B cell (primary cell): ENCODE measurements around the gene CRHR1. TPM values are rescaled to one million over a fixed set of nuclear protein-coding genes. Genes with fewer than 3 reads are reported as not detected.

Experiments
- ATAC-seq: fragments of 200-7000 bp; cut with Tn5 transposase; one replicate; pipeline ENCODE4 v1.10.0; 2021; ENCODE audit warnings: low read depth, mild to moderate bottlenecking, moderate number of reproducible peaks, moderate library complexity
- CTCF ChIA-PET: fragments of 350-600 bp; sonication (Branson Sonifier 250); formaldehyde crosslinking; loops from one replicate; lab custom pipeline; 2021; ENCODE audit warnings: antibody characterized with exemption, inconsistent platforms; lab: Charles Lee
- POLR2A ChIA-PET: fragments of 350-600 bp; sonication (Branson Sonifier 250); formaldehyde crosslinking; loops from one replicate; lab custom pipeline; 2021; ENCODE audit warnings: antibody characterized with exemption; lab: Charles Lee
- DNase-seq: peaks from one replicate; pipeline ENCODE4 v3.0.0; 2013
- H2AFZ ChIP-seq: 2 replicates; pipeline ENCODE4 v1.6.1; 2012; ENCODE audit warnings: mild to moderate bottlenecking, low read depth, low read length; ENCODE audit not compliant: insufficient read depth, poor library complexity, severe bottlenecking
- H3K27ac ChIP-seq, 2 donors: 1 replicate in 1 of 2; 2 replicates in 1 of 2; pipeline ENCODE4 v1.5.1; 2012 to 2013; ENCODE audit warnings: low read length in 2 of 2, mild to moderate bottlenecking in 2 of 2, moderate library complexity in 1 of 2
- H3K27me3 ChIP-seq, 4 experiments: fragments of 200-600 bp in 1 of 4; sonication (generic) in 1 of 4; replicated peaks in 1 of 4; 1 replicate in 2 of 4; 2 replicates in 2 of 4; pipeline versions ENCODE4 v1.6.1 to v1.7.0; 2013 to 2016; ENCODE audit warnings: low read length in 3 of 4, mild to moderate bottlenecking in 2 of 4, mixed read lengths in 1 of 4, moderate library complexity in 1 of 4; ENCODE audit not compliant: insufficient read depth in 4 of 4, control insufficient read depth in 3 of 4; ENCODE audit errors: control extremely low read depth in 1 of 4
- H3K36me3 ChIP-seq, 2 experiments: replicated peaks in 1 of 2; 1 replicate in 1 of 2; 2 replicates in 1 of 2; pipeline versions ENCODE4 v1.6.1 to v1.7.1; 2013; ENCODE audit warnings: low read length in 1 of 2; ENCODE audit not compliant: insufficient read depth in 2 of 2, control insufficient read depth in 1 of 2; ENCODE audit errors: control extremely low read depth in 1 of 2, extremely low read depth in 1 of 2
- H3K4me1 ChIP-seq, 2 donors: fragments of 200-600 bp in 1 of 2; sonication (generic) in 1 of 2; 1 replicate in 1 of 2; 2 replicates in 1 of 2; pipeline versions ENCODE4 v1.5.1 to v1.6.1; 2013 to 2017; ENCODE audit warnings: low read length in 2 of 2; ENCODE audit not compliant: control insufficient read depth in 2 of 2, insufficient read depth in 2 of 2
- H3K4me2 ChIP-seq: replicated peaks from 2 replicates; pipeline ENCODE3; 2012; ENCODE audit warnings: mild to moderate bottlenecking, low read depth, low read length; ENCODE audit not compliant: poor library complexity, severe bottlenecking
- H3K4me3 ChIP-seq, 5 experiments: fragments of 200-600 bp in 1 of 5; sonication (generic) in 1 of 5; 1 replicate in 3 of 5; 2 replicates in 2 of 5; pipeline versions ENCODE4 v1.5.1 to v1.7.0; 2011 to 2016; ENCODE audit warnings: low read length in 4 of 5, mild to moderate bottlenecking in 4 of 5, low read depth in 2 of 5, control low read depth in 1 of 5, moderate library complexity in 1 of 5; ENCODE audit not compliant: insufficient read depth in 1 of 5; ENCODE audit errors: control extremely low read depth in 1 of 5, extremely low read depth in 1 of 5
- H3K79me2 ChIP-seq: fragments of 200-600 bp; sonication (generic); one replicate; pipeline ENCODE4 v1.6.0; 2016; ENCODE audit warnings: low read length; ENCODE audit not compliant: control insufficient read depth, insufficient read depth
- H3K9ac ChIP-seq: fragments of 200-600 bp; sonication (generic); 2 replicates; pipeline ENCODE4 v1.6.1; 2017; ENCODE audit warnings: mild to moderate bottlenecking, low read length, moderate library complexity
- H3K9me3 ChIP-seq, 3 donors: one replicate each; pipeline versions ENCODE4 v1.6.1 to v1.7.1; 2013; ENCODE audit warnings: low read length in 2 of 3; ENCODE audit not compliant: control insufficient read depth in 2 of 3, insufficient read depth in 1 of 3; ENCODE audit errors: control extremely low read depth in 1 of 3
- H4K20me1 ChIP-seq: 2 replicates; pipeline ENCODE4 v1.6.0; 2012; ENCODE audit warnings: mild to moderate bottlenecking, low read length; ENCODE audit not compliant: insufficient read depth, control insufficient read depth, poor library complexity, severe bottlenecking
- H3K27ac Mint-ChIP-seq: one replicate; pipeline ENCODE4 v1.8.0; 2021; ENCODE audit warnings: mixed read lengths
- H3K27me3 Mint-ChIP-seq: one replicate; pipeline ENCODE4 v1.8.0; 2021; ENCODE audit warnings: mixed read lengths
- H3K4me1 Mint-ChIP-seq: one replicate; pipeline ENCODE4 v1.8.0; 2021; ENCODE audit warnings: mixed read lengths
- H3K4me3 Mint-ChIP-seq: one replicate; pipeline ENCODE4 v1.8.0; 2021; ENCODE audit warnings: mixed read lengths
- H3K9me3 Mint-ChIP-seq: one replicate; pipeline ENCODE4 v1.8.0; 2022; ENCODE audit warnings: mixed read lengths; ENCODE audit not compliant: insufficient read depth
- EZH2 ChIP-seq: IDR thresholded peaks from 2 replicates; pipeline ENCODE4 v1.6.1; 2012; ENCODE audit warnings: borderline replicate concordance, low read depth, mild to moderate bottlenecking, moderate library complexity, low read length; ENCODE audit not compliant: insufficient read depth, poor library complexity, severe bottlenecking
- WGBS: methylation state at CpG from one replicate; pipeline ENCODE4 v1.1.5; 2013; ENCODE audit warnings: missing lambda C conversion rate; ENCODE audit not compliant: insufficient coverage; 5-methylcytosine and 5-hydroxymethylcytosine counted together
- intact Hi-C: fragments of 100-400 bp; cut with micrococcal nuclease; formaldehyde crosslinking; loops from one replicate; pipeline ENCODE4 v1.10.0; 2022
- polyA plus RNA-seq: library from polyadenylated mRNA; depleted of rRNA; stranded (reverse); fragments of >200 nt; gene quantifications from 2 replicates; pipeline ENCODE4 v1.2.3, GENCODE V29; 2012
- total RNA-seq, 2 donors: library from RNA; stranded (reverse); fragments of 120-200 nt in 1 of 2; gene quantifications; 1 replicate in 1 of 2; 2 replicates in 1 of 2; pipeline versions ENCODE4 v1.2.3 to v1.2.4, GENCODE V29; 2013 to 2022
- TF ChIP-seq, protein P1 (sequence below): fragments of 200-600 bp; IDR thresholded peaks from one replicate; pipeline ENCODE4 v1.8.0; 2022; ENCODE audit warnings: antibody characterized with exemption, mild to moderate bottlenecking

CRHR1 gene
- total and polyA plus RNA-seq, 2 donors (not counting 1 experiment from before 2014, with no cell fraction given), result not detected

DNA sequence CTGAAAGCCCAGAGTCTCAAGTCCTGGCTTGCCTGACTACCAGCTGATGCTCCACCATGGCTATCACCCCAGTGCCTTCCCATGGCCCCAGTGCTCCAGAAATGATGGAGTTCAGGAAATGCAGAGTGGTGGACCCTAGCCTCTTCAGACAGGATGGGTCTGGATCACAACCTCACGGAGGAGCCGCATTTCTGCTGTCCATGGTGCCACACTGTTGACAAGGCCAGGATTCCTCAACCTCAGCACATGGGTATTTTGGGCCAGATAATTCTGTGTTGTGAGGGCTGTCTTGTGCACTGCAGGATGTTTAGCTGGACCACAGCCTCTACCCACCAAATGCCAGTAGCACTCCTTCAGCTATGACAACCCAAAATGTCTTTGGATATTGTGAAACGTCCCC is 6.7 kb upstream of the CRHR1 start:
- TF ChIP-seq EZH2, result no peak
- TF ChIP-seq, protein P1, sequence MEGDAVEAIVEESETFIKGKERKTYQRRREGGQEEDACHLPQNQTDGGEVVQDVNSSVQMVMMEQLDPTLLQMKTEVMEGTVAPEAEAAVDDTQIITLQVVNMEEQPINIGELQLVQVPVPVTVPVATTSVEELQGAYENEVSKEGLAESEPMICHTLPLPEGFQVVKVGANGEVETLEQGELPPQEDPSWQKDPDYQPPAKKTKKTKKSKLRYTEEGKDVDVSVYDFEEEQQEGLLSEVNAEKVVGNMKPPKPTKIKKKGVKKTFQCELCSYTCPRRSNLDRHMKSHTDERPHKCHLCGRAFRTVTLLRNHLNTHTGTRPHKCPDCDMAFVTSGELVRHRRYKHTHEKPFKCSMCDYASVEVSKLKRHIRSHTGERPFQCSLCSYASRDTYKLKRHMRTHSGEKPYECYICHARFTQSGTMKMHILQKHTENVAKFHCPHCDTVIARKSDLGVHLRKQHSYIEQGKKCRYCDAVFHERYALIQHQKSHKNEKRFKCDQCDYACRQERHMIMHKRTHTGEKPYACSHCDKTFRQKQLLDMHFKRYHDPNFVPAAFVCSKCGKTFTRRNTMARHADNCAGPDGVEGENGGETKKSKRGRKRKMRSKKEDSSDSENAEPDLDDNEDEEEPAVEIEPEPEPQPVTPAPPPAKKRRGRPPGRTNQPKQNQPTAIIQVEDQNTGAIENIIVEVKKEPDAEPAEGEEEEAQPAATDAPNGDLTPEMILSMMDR, result no peak
- DNase-seq (no peak), ATAC-seq (no peak)
- H3K4me1 ChIP-seq, result no peaks in the 10 kb centered on the region
- 83% methylated on average over 2 of the region's 3 CpGs for WGBS
- H3K9me3 Mint-ChIP-seq, result peaks cover 2% of the 10 kb centered on the region
- H4K20me1 ChIP-seq, result no peaks in the 10 kb centered on the region
- intact Hi-C loops, result no loop called here
- no peak overlapping the region for H3K9ac ChIP-seq
- no peaks in the 10 kb centered on the region for H3K36me3 ChIP-seq
- H3K27me3 Mint-ChIP-seq, result peaks cover 63% of the 10 kb centered on the region
- POLR2A ChIA-PET, result no interaction called here
- no peak overlapping the region for H2AFZ ChIP-seq
- H3K27ac ChIP-seq, result no peak overlapping the region
- H3K27ac Mint-ChIP-seq, result no peak overlapping the region
- H3K4me3 Mint-ChIP-seq, result no peak overlapping the region
- CTCF ChIA-PET, result interaction anchor here (1.3 kb wide), 1 partner anchor 75 kb away, joined by 3 read pairs; no protein-coding TSS in a partner anchor
- H3K27me3 ChIP-seq, result peaks cover 0 to 22% (median 8%) of the 10 kb centered on the region in 4 experiments
- H3K79me2 ChIP-seq, result no peaks in the 10 kb centered on the region
- H3K4me1 Mint-ChIP-seq, result peaks cover 4% of the 10 kb centered on the region
- peaks cover 0 to 3% (median 0%) of the 10 kb centered on the region in 3 donors for H3K9me3 ChIP-seq
- no peak overlapping the region for H3K4me2 ChIP-seq
- no peak overlapping the region for H3K4me3 ChIP-seq

DNA sequence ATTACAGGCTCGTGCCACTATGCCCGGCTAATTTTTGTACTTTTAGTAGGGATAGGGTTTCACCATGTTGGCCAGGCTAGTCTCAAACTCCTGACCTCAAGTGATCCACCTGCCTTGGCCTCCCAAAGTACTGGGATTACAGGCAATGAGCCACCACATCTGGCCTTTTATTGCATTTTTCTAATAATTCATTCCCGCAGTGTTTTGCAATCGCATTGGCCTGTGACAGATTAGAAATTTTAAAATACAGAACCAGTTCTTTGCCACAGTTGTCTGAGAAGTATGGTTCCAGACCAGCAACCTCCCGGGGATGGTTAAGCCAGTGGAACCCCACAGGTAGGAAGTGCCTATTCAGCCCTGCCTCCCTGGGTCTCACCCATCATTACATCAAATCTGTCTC is 3.2 kb upstream of the CRHR1 start:
- peaks cover 20 to 22% of the 10 kb centered on the region in 2 donors for H3K4me1 ChIP-seq
- ChIA-PET POLR2A (no interaction called here), CTCF (no interaction called here)
- no peak for DNase-seq
- no peaks in the 10 kb centered on the region for H3K79me2 ChIP-seq
- H2AFZ ChIP-seq, result no peak overlapping the region
- H3K9me3 ChIP-seq, result no peaks in the 10 kb centered on the region
- no peak overlapping the region for H3K4me2 ChIP-seq
- Mint-ChIP-seq H3K4me3 (no peak overlapping the region), H3K27me3 (peaks cover 62% of the 10 kb centered on the region), H3K9me3 (no peaks in the 10 kb centered on the region), H3K27ac (no peak overlapping the region), H3K4me1 (peaks cover 13% of the 10 kb centered on the region)
- H3K27me3 ChIP-seq, result peaks cover 0 to 53% (median 28%) of the 10 kb centered on the region in 4 experiments
- TF ChIP-seq EZH2, result no peak
- TF ChIP-seq, protein P1, result no peak
- no peak overlapping the region for H3K27ac ChIP-seq
- ATAC-seq, result no peak
- H3K4me3 ChIP-seq, result no peak overlapping the region
- H3K36me3 ChIP-seq, result no peaks in the 10 kb centered on the region
- no CpG with 5 or more reads among the region's 5 CpGs for WGBS
- no peak overlapping the region for H3K9ac ChIP-seq
- no peaks in the 10 kb centered on the region for H4K20me1 ChIP-seq
- intact Hi-C loops, result no loop called here
